Peyer's patch (tissue), 4 donors: ENCODE measurements around the gene MYO1D. TPM values are rescaled to one million over a fixed set of nuclear protein-coding genes. Genes with fewer than 3 reads are reported as not detected.

Source experiments
- DNase-seq, 3 donors: peaks; one replicate each; pipeline ENCODE4 v3.0.0-alpha.2; 2017 to 2019
- H3K27ac ChIP-seq, 4 donors: fragments of 200-600 bp; sonication (generic); one replicate each; pipeline ENCODE4 v1.5.1; 2016 to 2019
- H3K27me3 ChIP-seq, 2 donors: fragments of 200-600 bp; sonication (generic); one replicate each; pipeline ENCODE4 v1.5.1; 2019
- H3K36me3 ChIP-seq, 3 donors: fragments of 200-600 bp; sonication (generic); one replicate each; pipeline ENCODE4 v1.5.1; 2016 to 2019
- H3K4me1 ChIP-seq, 4 donors: fragments of 200-600 bp; sonication (generic); one replicate each; pipeline ENCODE4 v1.5.1; 2016 to 2019
- H3K4me3 ChIP-seq, 4 donors: fragments of 200-600 bp; sonication (generic); 1 replicate in 3 of 4; 2 replicates in 1 of 4; pipeline ENCODE4 v1.5.1; 2016 to 2019; ENCODE audit warnings: mild to moderate bottlenecking in 1 of 4
- H3K9me3 ChIP-seq, 4 donors: fragments of 200-600 bp; sonication (generic); one replicate each; pipeline ENCODE4 v1.5.1; 2016 to 2019; ENCODE audit warnings: mild to moderate bottlenecking in 1 of 4
- POLR2A ChIP-seq, 2 donors: fragments of 450-650 bp; IDR thresholded peaks; one replicate each; pipeline ENCODE4 v1.5.1; 2017; ENCODE audit warnings: antibody characterized with exemption in 2 of 2, mild to moderate bottlenecking in 2 of 2, moderate library complexity in 2 of 2
- total RNA-seq, 4 donors: library from RNA; depleted of rRNA; stranded (reverse); fragments of >200 nt; gene quantifications; one replicate each; pipeline ENCODE4 v1.1.0, GENCODE V29; 2016
- TF ChIP-seq, protein P1 (sequence below), 6 experiments: fragments of 450-650 bp in 4 of 6; fragments of 200-600 bp in 2 of 6; sonication (generic) in 1 of 6; IDR thresholded peaks; one replicate each; pipeline ENCODE4 v1.5.1; 2017 to 2019; ENCODE audit warnings: antibody characterized with exemption in 6 of 6, mild to moderate bottlenecking in 3 of 6, moderate library complexity in 1 of 6

MYO1D gene
- total RNA-seq, 4 donors from 2014 or later = 148 to 340 (median 328) TPM

DNA sequence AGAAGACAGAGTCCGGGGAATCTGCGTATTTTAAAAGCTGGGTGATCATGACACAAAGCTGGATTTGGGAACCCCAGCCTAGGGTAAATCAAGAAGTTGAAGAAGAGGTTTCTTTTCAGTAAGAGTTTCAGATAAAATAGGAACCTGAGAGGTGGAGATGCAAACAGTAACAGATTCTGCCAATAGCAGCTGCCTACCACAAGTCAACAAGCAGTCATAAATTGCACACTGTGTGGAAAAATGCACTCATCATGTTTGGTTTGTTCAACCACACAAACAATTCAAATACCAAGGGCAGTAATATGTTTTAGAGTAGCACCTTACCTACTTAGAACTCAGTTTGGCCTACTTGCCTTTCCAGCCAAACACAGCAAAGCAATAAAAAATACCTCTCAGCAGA lies 14.0 kb downstream of the MYO1D start:
- Histone ChIP-seq H3K9me3 (no peaks in the 10 kb centered on the region), H3K36me3 (no peaks in the 10 kb centered on the region), H3K27me3 (no peaks in the 10 kb centered on the region), H3K4me1 (peaks cover 0 to 12% (median 0%) of the 10 kb centered on the region in 4 donors), H3K27ac (peak overlapping the region in 1 of 4 donors; percentile 46), H3K4me3 (no peak overlapping the region)
- no peak for DNase-seq
- TF ChIP-seq, protein P1, sequence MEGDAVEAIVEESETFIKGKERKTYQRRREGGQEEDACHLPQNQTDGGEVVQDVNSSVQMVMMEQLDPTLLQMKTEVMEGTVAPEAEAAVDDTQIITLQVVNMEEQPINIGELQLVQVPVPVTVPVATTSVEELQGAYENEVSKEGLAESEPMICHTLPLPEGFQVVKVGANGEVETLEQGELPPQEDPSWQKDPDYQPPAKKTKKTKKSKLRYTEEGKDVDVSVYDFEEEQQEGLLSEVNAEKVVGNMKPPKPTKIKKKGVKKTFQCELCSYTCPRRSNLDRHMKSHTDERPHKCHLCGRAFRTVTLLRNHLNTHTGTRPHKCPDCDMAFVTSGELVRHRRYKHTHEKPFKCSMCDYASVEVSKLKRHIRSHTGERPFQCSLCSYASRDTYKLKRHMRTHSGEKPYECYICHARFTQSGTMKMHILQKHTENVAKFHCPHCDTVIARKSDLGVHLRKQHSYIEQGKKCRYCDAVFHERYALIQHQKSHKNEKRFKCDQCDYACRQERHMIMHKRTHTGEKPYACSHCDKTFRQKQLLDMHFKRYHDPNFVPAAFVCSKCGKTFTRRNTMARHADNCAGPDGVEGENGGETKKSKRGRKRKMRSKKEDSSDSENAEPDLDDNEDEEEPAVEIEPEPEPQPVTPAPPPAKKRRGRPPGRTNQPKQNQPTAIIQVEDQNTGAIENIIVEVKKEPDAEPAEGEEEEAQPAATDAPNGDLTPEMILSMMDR (IDR thresholded peaks at IDR 0.05) = no peak
- TF ChIP-seq POLR2A (IDR thresholded peaks at IDR 0.05) = no peak

DNA sequence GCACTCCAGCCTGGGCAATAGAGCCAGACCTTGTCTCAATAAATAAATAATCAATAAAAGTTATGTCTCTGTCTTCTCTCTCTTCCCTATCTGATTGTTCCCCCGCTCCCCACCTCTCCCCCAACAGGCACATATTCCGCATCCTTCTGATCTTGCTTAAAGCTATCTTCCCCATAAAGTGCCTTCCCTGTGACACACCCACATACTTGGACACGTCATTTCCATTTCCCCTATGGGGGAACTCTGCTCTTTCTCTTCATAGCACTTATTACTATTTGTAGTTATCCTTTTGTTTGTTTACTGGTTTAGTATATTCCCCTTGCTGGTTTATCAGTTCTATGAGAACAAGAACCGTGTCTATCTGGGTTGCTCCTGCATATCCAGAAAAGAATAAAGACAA lies 14.9 kb downstream of the MYO1D start:
- no peaks in the 10 kb centered on the region for H3K27me3 ChIP-seq
- no peak for TF ChIP-seq POLR2A (IDR thresholded peaks at IDR 0.05)
- TF ChIP-seq, protein P1 (IDR thresholded peaks at IDR 0.05) = no peak

GRCh38 chr17:32859857-32860525 lies 16.9 kb downstream of the MYO1D start:
- no peaks in the 10 kb centered on the region for H3K27me3 ChIP-seq
- no peak overlapping the region for H3K27ac ChIP-seq
- no peak for DNase-seq

More for the DNA sequence above, 14.9 kb downstream of the MYO1D start:
- DNase-seq = no peak
- Histone ChIP-seq H3K4me3 (no peak overlapping the region), H3K27ac (no peak overlapping the region), H3K9me3 (no peaks in the 10 kb centered on the region), H3K4me1 (peaks cover 0 to 12% (median 0%) of the 10 kb centered on the region in 4 donors), H3K36me3 (no peaks in the 10 kb centered on the region)

GRCh38 chr17:32855620-32856019 lies 21.3 kb downstream of the MYO1D start:
- Histone ChIP-seq H3K27ac (peak overlapping the region in 2 of 4 donors; percentile 57 to 73), H3K27me3 (no peaks in the 10 kb centered on the region)
- TF ChIP-seq POLR2A (IDR thresholded peaks at IDR 0.05) = no peak
- TF ChIP-seq, protein P1 (IDR thresholded peaks at IDR 0.05) = no peak

More at GRCh38 chr17:32859857-32860525, 16.9 kb downstream of the MYO1D start:
- Histone ChIP-seq H3K9me3 (no peaks in the 10 kb centered on the region), H3K36me3 (no peaks in the 10 kb centered on the region), H3K4me1 (peaks cover 0 to 12% (median 0%) of the 10 kb centered on the region in 4 donors), H3K4me3 (no peak overlapping the region)
- TF ChIP-seq POLR2A (IDR thresholded peaks at IDR 0.05) = no peak
- TF ChIP-seq, protein P1 (IDR thresholded peaks at IDR 0.05) = no peak

DNA sequence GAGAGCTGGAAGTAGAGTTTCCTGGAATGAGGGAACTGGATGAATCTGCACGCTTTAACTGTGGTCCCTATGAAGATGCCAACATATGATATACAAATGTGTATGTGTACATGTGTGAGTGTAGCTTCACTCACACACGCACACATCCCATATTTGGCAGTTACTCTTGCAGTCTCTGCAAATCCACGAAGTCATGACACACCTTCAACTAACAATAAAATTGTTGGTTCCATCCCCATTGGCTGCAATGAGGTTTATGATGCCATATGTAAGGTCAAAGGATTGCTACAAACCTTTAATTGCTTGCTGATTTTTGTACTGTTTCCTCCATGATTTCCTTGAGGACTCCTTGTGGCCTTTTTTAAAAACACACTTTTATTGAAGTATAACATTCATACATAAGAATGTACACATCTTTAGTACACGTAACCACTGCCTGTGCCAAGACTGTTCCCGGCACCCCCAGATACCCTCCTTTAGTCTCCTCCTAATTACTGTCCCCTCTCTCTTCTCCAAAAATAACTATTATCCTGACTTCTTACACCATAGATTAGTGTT lies 22.0 kb downstream of the MYO1D start:
- no peaks in the 10 kb centered on the region for H3K27me3 ChIP-seq
- H3K9me3 ChIP-seq = no peaks in the 10 kb centered on the region
- TF ChIP-seq, protein P1 (IDR thresholded peaks at IDR 0.05) = peak in 3 of 6 experiments; percentile 54 to 69 (median 59)
- TF ChIP-seq POLR2A (IDR thresholded peaks at IDR 0.05) = no peak
- peak overlapping the region in 2 of 4 donors; percentile 57 to 73 for H3K27ac ChIP-seq
- no peaks in the 10 kb centered on the region for H3K36me3 ChIP-seq
- H3K4me1 ChIP-seq = peaks cover 0 to 9% (median 0%) of the 10 kb centered on the region in 4 donors
- H3K4me3 ChIP-seq = peak overlapping the region in 2 of 4 donors; percentile 15 to 23
- DNase-seq = no peak

More at GRCh38 chr17:32855620-32856019, 21.3 kb downstream of the MYO1D start:
- no peaks in the 10 kb centered on the region for H3K9me3 ChIP-seq
- H3K36me3 ChIP-seq = no peaks in the 10 kb centered on the region
- no peak for DNase-seq
- no peak overlapping the region for H3K4me3 ChIP-seq
- H3K4me1 ChIP-seq = peaks cover 0 to 9% (median 0%) of the 10 kb centered on the region in 4 donors
